Gastrocnemius medialis (tissue), 4 donors: ENCODE results near the gene ADPRHL1. TPM values are rescaled to one million over a fixed set of nuclear protein-coding genes. Genes with fewer than 3 reads are reported as not detected.

Experiments used
- ATAC-seq, 2 donors: fragments of 150-250 bp; one replicate each; pipeline ENCODE4 v1.9.1; 2016
- DNase-seq, 2 donors: peaks; one replicate each; pipeline ENCODE4 v3.0.0-alpha.2; 2019
- H3K27ac ChIP-seq, 4 donors: fragments of 200-600 bp; sonication (generic); 1 replicate in 1 of 4; 2 replicates in 3 of 4; pipeline ENCODE4 v1.5.1; 2016 to 2018; ENCODE audit warnings: mild to moderate bottlenecking in 2 of 4, moderate library complexity in 1 of 4
- H3K27me3 ChIP-seq, 3 donors: fragments of 200-600 bp; sonication (generic) in 2 of 3; 1 replicate in 1 of 3; 2 replicates in 2 of 3; pipeline versions ENCODE4 v1.5.1 to v1.6.0; 2016 to 2019; ENCODE audit warnings: mild to moderate bottlenecking in 1 of 3, moderate library complexity in 1 of 3
- H3K36me3 ChIP-seq, 2 donors: fragments of 200-600 bp; sonication (generic) in 1 of 2; one replicate each; pipeline ENCODE4 v1.5.1; 2017 to 2018
- H3K4me1 ChIP-seq, 2 donors: fragments of 200-600 bp; sonication (generic) in 1 of 2; one replicate each; pipeline ENCODE4 v1.5.1; 2016 to 2017; ENCODE audit warnings: mild to moderate bottlenecking in 2 of 2
- H3K4me3 ChIP-seq, 4 donors: fragments of 200-600 bp; sonication (generic) in 3 of 4; 1 replicate in 1 of 4; 2 replicates in 3 of 4; pipeline ENCODE4 v1.5.1; 2016 to 2019; ENCODE audit warnings: mild to moderate bottlenecking in 2 of 4
- H3K9me3 ChIP-seq, 3 donors: fragments of 200-600 bp; sonication (generic) in 2 of 3; 1 replicate in 1 of 3; 2 replicates in 2 of 3; pipeline ENCODE4 v1.5.1; 2016 to 2019
- CTCF ChIP-seq, 5 experiments: fragments of 450-650 bp in 3 of 5; fragments of 200-600 bp in 2 of 5; sonication (generic) in 2 of 5; IDR thresholded peaks in 4 of 5; conservative IDR thresholded peaks in 1 of 5; 1 replicate in 4 of 5; 2 replicates in 1 of 5; pipeline ENCODE4 v1.5.1; 2016 to 2019; ENCODE audit warnings: antibody characterized with exemption in 5 of 5, mild to moderate bottlenecking in 3 of 5, moderate library complexity in 3 of 5
- POLR2A ChIP-seq, 2 donors: fragments of 450-650 bp; IDR thresholded peaks; one replicate each; pipeline ENCODE4 v1.6.1; 2017; ENCODE audit warnings: antibody characterized with exemption in 2 of 2, mild to moderate bottlenecking in 2 of 2, moderate library complexity in 2 of 2
- in situ Hi-C, 4 donors: fragments of 200-750 bp; cut with MboI; loops; one replicate each; pipeline versions ENCODE4 v1.15.0 to v1.8.0; 2017; ENCODE audit warnings: low sequenced_read_pairs in 4 of 4
- intact Hi-C: fragments of 100-400 bp; cut with DNase I; formaldehyde crosslinking; loops from one replicate; pipeline ENCODE4 v1.15.1; 2023; ENCODE audit warnings: low total_unique reads
- total RNA-seq, 4 donors: library from RNA; depleted of rRNA; stranded (reverse); fragments of >200 nt; gene quantifications; one replicate each; pipeline versions ENCODE4 v1.1.0 to v1.2.3, GENCODE V29; 2016

Gene ADPRHL1
- total RNA-seq, 4 donors from 2014 or later: 224 to 354 (median 295) TPM

- intact Hi-C loops (loop anchor here (2.0 to 5.0 kb wide), 3 partner anchors 83 to 212 kb away; partner anchors contain the start of genes CUL4A and PCID2), in situ Hi-C loops (no loop called here)
- Histone ChIP-seq H3K27ac (peak overlapping the region; percentile 81 to 94 (median 90)), H3K4me3 (peak overlapping the region; percentile 63 to 78 (median 72)), H3K9me3 (no peaks in the 10 kb centered on the region), H3K36me3 (no peaks in the 10 kb centered on the region), H3K4me1 (peaks cover 0 to 16% of the 10 kb centered on the region in 2 donors), H3K27me3 (no peaks in the 10 kb centered on the region)
- peak; percentile 14 to 32 for ATAC-seq
- DNase-seq: no peak
- TF ChIP-seq CTCF (IDR thresholded peaks at IDR 0.05 in 4 of 5, conservative IDR thresholded peaks at IDR 0.05 in 1 of 5) (no peak), POLR2A (IDR thresholded peaks at IDR 0.05) (no peak)
Observed at GRCh38 chr13:113364901-113365582, 88.2 kb downstream of the ADPRHL1 start.

- in situ Hi-C loops: no loop called here
- H3K27me3 ChIP-seq: no peaks in the 10 kb centered on the region
Observed at GRCh38 chr13:113364311-113364889, 88.9 kb downstream of the ADPRHL1 start.

GRCh38 chr13:113361406-113361805 lies 91.9 kb downstream of the ADPRHL1 start:
- Histone ChIP-seq H3K4me1 (peaks cover 0 to 16% of the 10 kb centered on the region in 2 donors), H3K9me3 (no peaks in the 10 kb centered on the region), H3K27ac (no peak overlapping the region), H3K27me3 (no peaks in the 10 kb centered on the region), H3K4me3 (no peak overlapping the region), H3K36me3 (no peaks in the 10 kb centered on the region)
- TF ChIP-seq CTCF (IDR thresholded peaks at IDR 0.05 in 4 of 5, conservative IDR thresholded peaks at IDR 0.05 in 1 of 5) (no peak), POLR2A (IDR thresholded peaks at IDR 0.05) (no peak)
- DNase-seq (no peak), ATAC-seq (no peak)
- intact Hi-C loops (loop anchor here (5.0 kb wide), 1 partner anchor 154 kb away; the partner anchor contains the start of genes CUL4A and PCID2), in situ Hi-C loops (no loop called here)

More at GRCh38 chr13:113364311-113364889, 88.9 kb downstream of the ADPRHL1 start:
- Histone ChIP-seq H3K36me3 (no peaks in the 10 kb centered on the region), H3K9me3 (no peaks in the 10 kb centered on the region), H3K4me1 (peaks cover 0 to 16% of the 10 kb centered on the region in 2 donors), H3K4me3 (peak overlapping the region; percentile 63 to 78 (median 72)), H3K27ac (peak overlapping the region; percentile 81 to 94 (median 90))
- no peak for DNase-seq
- intact Hi-C loops: loop anchor here (2.0 to 5.0 kb wide), 2 partner anchors 157 to 212 kb away; partner anchors contain the start of genes CUL4A and PCID2
- TF ChIP-seq POLR2A (IDR thresholded peaks at IDR 0.05) (peak; percentile 13 to 20), CTCF (IDR thresholded peaks at IDR 0.05 in 4 of 5, conservative IDR thresholded peaks at IDR 0.05 in 1 of 5) (no peak)
- ATAC-seq: peak; percentile 18 to 23

DNA sequence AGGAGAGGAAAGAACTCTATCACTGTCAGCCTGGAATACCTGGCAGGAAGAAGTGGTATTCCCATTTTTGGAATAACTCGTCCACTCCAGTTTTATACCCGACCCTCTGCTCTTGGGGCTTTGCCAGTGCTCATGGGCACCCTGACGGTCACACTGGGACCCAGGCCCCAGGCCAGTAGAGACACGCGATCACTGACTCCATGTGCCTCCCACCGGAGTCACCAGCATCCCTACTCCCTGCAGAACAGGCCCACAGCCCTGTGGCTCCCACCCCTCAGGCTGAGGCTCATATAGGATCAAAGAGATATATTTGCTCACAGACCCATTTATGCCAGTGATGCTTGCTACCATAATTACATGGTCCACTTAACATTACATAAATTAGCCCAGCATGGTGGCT lies 92.8 kb downstream of the ADPRHL1 start:
- no peak for ATAC-seq
- DNase-seq: no peak
- TF ChIP-seq POLR2A (IDR thresholded peaks at IDR 0.05): no peak
- TF ChIP-seq CTCF (IDR thresholded peaks at IDR 0.05 in 4 of 5, conservative IDR thresholded peaks at IDR 0.05 in 1 of 5): no peak
- in situ Hi-C loops (no loop called here), intact Hi-C loops (loop anchor here (5.0 kb wide), 1 partner anchor 153 kb away; the partner anchor contains the start of genes CUL4A and PCID2)
- Histone ChIP-seq H3K4me1 (peaks cover 0 to 16% of the 10 kb centered on the region in 2 donors), H3K27me3 (no peaks in the 10 kb centered on the region), H3K36me3 (no peaks in the 10 kb centered on the region), H3K27ac (no peak overlapping the region), H3K9me3 (no peaks in the 10 kb centered on the region), H3K4me3 (no peak overlapping the region)
